SHP77 (cell line): ENCODE measurements around the gene LMF1.
"Not testable (repeated sequence)": the region's sequence is repeated elsewhere in the genome, so short reads cannot be mapped to it uniquely, and the experiment has no call there.

Source experiments
- DNase-seq, 2 experiments: peaks; one replicate each; lab custom pipeline; 2025; lab: John Stamatoyannopoulos, UW

Gene LMF1

DNA sequence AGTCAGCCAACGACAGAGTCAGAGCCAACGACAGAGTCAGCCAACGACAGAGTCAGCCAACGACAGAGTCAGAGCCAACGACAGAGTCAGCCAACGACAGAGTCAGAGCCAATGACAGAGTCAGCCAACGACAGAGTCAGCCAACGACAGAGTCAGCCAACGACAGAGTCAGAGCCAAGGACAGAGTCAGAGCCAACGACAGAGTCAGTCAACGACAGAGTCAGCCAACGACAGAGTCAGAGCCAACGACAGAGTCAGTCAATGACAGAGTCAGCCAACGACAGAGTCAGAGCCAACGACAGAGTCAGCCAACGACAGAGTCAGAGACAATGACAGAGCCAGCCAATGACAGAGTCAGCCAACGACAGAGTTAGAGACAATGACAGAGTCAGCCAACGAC, 22.0 kb downstream of the LMF1 start:
- not testable (repeated sequence) for DNase-seq

DNA sequence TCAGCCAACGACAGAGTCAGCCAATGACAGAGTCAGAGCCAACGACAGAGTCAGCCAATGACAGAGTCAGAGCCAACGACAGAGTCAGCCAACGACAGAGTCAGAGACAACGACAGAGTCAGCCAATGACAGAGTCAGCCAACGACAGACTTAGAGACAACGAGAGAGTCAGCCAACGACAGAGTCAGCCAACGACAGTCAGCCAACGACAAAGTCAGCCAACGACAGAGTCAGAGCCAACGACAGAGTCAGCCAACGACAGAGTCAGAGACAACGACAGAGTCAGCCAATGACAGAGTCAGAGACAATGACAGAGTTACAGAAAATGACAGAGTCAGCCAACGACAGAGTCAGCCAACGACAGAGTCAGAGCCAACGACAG, 22.9 kb downstream of the LMF1 start:
- not testable (repeated sequence) for DNase-seq

DNA sequence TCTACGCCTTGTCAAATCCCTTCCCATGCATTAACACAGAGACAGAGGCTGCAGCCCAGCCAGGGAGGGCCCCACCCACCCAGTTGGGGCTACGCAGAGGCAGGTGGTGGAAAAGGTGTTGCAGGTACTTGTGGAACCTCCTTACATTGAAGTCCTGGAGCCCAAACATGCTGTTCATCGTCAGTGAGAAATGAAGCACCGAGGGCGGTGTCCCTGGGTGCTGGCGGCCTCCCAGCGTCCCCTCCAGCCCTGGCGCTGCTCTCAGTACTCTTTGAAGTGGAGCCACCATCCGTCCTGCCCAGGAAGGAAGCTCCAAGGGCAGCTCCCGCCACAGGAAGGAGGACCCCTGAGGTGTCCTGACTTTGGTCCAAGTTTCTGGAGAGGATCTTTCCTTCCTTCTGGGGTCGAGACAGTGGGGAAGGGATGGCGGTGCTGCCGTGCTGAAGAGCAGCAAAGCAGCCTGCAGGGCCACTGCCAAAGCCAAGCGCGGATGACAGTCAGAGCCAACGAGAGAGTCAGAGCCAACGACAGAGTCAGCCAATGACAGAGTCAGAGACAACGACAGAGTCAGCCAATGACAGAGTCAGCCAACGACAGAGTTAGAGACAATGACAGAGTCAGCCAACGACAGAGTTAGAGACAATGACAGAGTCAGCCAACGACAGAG, 23.4 kb downstream of the LMF1 start:
- DNase-seq = no peak

DNA sequence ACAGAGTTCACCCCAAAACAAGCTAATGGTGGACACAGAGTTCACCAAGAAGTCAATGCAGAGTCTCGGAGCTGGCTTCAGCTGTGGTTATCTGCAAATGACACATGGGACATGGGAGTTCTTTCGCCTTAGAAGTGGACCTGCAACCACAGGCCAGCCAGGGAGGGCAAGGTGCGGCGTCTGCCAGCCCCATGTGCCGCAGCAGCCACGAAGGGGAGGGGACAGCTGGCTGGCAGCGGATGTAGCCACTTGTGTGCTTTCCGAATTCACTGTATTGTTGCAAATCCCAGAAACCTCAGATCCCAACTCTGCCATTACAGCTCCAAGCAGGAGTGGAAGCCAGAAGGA, 24.8 kb downstream of the LMF1 start:
- DNase-seq = no peak

DNA sequence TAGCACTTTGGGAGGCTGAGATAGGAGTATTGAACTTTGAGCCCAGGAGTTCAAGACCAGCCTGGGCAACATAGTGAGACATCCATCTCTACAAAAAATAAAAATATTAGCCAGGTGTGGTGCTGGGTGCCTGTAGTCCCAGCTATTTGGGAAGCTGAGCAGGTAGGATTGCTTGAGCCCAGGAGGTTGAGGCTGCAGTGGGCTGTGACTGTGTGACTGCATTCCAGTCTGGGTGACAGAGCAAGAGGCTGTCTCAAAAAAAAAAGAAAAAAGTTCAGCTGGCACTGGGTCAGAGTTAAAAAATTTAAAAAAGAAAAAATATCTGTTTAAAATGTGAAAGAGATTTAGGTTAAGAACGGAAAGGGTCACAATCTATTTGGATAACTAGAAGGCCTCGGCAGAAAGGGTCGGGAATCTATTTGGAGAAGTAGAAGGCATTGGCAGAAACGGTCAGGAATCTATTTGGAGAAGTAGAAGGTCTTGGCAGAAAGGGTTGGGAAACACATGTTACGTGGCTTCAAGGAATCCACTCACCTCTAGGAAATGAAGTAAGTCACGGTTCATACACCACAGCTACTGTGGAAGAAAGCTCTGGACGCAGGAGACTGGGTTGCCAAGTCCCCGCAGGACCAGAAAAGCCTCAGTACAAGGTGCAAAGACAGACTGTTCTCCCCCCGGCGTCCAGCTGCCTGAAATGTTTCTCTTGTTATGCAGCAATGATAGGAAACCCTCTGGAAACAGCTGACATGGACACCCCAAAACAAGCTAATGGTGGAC, 25.3 kb downstream of the LMF1 start:
- no peak for DNase-seq

DNA sequence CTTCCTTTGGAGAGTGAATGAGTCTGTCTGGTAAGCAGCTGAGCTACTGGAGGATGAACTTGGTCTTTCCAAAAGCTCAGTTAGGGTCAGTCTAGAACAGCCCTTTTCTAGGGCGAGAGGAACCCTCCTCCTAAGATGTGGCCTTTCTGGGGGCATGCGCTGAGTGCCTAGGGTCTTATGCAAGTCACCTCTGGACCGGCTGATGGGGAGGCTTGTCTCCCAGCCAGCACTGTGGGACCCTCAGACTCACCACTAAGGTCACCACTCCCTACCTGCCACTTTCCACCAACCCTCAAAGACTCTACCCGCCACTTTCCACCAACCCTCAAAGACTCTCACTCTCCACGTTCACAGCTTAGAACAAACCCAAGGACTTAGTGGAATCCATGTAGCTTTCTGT, 26.8 kb downstream of the LMF1 start:
- no peak for DNase-seq

DNA sequence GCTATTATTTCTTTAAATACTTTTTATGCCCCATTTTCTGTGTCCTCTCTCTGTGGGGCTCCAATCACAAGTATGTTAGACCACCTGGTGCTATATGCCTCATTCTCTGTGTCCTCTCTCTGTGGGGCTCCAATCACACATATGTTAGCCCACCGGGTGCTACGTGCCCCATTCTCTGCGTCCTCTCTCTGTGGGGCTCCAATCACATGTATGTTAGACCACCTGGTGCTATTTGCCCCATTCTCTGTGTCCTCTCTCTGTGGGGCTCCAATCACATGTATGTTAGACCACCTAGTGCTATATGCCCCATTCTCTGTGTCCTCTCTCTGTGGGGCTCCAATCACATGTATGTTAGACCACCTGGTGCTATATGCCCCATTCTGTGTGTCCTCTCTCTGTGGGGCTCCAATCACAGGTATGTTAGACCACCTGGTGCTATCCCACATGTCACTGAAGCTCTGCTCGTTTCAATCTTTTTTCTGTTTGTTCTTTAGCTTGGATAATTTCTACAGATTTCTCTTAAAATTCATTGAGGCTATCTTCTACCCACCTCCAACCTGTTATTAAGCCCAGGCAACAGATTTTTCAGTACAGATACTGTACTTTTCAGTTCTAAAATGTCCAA, 28.2 kb downstream of the LMF1 start:
- no peak for DNase-seq

DNA sequence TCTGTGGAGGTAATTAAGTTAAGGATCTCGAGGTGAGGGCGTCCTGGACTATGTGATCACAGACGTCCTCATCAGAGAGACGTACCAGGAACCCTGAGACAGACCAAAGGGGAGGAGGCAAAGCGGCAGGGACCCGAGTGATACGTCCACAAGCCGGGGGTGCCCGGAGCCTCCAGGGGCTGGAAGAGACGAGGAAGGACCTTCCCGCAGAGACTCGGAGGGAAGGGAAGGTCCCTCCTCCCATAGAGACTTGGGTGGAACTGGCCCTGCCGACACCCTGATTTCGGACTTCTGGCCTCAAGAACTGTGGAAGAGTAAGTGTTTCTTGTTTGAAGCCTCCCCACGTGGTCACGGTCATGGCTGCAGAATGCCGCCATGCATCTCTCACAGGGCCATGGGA, 30.8 kb downstream of the LMF1 start:
- DNase-seq = no peak

DNA sequence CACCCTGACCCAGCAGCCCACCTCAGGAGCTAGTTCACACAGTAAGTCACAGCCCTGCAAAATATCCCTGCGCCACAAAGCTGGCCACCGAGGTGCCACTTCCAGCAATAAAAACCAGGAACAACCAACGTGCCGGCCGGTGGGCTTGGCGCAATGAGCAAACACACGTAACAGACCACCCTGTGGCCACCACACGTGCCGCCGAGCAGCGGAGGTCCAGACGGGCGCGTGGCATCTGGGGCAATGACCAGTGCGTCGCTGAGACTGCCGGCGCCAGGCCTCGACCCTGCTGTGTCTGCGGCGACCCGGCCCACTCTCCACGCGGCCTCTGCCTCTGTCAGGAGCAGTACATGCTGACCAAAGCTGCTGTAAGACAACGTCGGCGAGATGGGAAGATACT, 31.5 kb downstream of the LMF1 start:
- no peak for DNase-seq

DNA sequence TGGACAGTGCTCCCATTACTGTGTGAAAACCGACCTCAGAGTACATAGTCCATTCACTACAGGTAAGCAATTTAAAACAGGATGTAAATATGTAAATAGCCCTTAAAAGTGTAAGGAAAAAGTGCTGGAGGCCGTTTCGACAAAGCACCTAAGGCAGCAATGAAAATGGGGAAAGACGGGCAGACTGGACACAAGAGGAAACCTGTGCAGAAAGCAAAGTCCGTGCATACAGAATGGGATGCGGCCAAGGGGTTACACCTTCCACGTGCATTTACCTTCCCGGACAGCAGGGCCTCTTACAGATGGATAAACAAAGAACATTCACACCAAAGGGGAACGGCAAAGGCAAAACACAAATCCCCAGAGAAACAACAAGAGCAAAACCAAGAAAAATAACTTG, 32.0 kb downstream of the LMF1 start:
- no peak for DNase-seq

DNA sequence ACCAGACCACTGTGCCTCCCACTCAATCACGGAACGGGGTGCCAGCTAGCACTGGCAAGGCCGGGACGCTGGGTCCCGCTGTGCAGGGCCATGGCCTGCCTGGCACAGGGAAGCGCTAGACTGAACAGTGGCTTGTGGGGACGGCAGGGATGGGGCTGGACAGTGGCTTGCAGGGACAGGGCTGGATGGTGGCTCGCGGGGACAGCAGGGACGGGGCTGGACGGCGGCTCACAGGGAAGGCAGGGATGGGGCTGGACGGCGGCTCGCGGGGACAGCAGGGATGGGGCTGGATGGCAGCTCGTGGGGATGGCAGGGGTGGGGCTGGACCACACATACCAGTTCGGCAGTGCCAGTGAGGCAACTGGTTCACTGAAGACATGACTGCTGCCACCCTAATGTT, 32.6 kb downstream of the LMF1 start:
- no peak for DNase-seq

DNA sequence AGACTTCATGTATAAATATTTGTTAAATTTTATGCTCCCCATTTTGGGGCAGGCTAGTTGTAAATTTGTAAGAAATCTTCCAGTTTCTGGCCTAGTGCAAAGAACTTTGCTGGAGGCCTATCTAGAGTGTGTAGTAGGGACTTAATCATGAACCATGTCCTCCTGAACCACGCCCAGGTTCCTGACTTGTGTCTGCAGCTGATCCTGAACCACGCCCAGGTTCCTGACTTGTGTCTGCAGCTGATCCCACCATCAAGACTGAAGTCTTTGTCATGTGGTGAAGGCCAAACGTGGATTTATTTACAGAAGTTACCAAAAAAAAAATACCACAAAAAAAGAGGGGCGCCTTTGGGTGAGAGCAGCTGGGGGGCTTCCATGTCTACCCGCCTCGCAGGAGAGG, 33.1 kb downstream of the LMF1 start:
- no peak for DNase-seq

DNA sequence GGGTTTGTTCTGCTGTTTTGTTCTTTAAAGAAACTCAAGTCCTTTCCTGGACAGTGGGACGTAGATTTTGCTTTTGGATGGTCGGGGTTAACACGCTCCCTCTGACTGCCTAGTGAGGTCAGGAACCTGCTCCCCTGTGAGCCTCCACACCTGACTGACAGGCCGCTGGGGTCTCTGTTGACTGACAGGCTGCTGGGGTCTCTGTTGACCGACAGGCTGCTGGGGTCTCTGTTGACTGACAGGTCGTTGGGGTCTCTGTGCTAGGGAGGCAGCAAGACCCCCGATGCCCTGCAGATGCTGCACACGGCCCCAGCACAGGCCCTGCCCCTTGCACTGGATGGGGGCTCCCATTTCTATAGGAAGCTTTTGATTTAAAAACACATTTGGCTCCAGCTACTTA, 33.5 kb downstream of the LMF1 start:
- no peak for DNase-seq

DNA sequence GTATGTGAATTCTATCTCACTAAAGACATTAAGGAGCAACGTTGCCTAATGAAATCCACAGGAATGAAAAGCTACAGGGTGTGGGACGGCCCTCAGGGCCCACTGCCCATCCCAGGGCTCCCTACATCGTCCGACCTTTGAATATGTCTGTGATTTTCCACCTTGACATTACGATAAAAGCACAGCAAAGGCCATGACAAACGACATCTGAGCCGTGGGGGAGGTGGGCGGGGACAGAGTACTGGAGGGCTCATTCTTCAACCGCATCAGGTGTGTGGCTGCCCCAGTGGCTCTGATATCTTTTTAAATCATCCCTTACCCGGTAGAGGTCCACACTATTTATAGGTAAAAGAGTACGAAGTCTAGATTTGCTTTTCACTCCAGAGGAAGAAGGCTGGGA, 35.1 kb downstream of the LMF1 start:
- no peak for DNase-seq

DNA sequence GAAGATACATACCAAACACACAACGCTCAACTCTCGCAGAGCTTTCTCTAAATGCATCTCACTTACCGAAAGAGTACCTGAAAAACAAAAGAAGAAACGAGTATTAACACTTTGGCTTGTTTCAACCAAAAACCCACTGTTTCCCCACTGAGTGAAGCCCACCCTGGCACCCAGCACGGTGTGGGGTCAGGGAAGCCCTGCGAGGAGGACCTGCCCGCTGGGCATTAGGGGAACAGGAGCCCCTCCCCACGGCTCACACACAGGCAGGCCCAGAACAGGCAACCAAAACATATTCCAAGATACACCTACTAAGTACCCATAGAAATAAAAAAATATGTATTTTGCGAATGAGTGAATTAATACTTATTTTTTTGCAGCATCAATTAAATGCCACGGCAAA, 36.6 kb downstream of the LMF1 start:
- no peak for DNase-seq

DNA sequence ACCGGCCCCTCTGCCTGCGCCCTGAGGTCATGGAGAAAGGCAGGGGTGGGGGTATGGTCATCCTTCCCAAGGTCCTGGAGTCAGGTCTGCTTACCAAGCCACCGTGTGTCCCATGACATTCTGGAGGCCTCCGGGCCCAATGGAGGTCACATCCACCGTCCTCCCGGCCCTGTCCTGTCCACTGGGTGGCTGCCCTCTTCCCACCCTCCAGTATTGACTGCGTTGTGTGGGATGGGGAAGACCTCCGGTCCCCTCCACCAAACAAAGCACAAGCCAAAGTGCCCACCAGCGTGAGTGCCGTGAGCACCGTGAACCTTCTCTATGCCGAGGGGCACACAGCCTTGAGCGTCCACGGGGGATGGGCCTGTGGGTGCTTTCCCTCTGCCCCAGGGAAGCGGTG, 37.2 kb downstream of the LMF1 start:
- DNase-seq = no peak

DNA sequence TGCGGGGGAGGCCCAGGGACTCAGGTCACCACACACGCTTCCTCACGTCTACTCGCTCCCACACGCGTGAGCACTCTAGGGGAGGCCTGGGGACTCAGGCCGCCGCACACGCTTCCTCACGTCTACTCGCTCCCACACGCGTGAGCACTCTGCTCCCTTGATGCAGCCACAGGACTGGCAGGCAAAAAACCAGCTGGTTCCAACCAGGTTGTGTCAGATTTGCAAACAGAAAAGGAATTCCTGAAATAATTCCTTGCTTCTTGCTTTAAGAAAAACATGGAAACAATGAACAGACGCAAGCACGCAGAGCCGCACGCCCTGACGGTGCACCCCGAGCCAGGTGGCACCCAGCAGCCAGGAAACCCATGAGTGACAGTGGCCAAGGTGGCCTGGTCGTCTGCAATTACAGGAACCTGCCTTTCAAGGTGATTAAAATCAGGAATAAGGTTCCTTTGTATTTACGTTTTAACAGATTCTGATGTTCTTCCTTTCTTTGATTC, 37.9 kb downstream of the LMF1 start:
- DNase-seq = no peak

DNA sequence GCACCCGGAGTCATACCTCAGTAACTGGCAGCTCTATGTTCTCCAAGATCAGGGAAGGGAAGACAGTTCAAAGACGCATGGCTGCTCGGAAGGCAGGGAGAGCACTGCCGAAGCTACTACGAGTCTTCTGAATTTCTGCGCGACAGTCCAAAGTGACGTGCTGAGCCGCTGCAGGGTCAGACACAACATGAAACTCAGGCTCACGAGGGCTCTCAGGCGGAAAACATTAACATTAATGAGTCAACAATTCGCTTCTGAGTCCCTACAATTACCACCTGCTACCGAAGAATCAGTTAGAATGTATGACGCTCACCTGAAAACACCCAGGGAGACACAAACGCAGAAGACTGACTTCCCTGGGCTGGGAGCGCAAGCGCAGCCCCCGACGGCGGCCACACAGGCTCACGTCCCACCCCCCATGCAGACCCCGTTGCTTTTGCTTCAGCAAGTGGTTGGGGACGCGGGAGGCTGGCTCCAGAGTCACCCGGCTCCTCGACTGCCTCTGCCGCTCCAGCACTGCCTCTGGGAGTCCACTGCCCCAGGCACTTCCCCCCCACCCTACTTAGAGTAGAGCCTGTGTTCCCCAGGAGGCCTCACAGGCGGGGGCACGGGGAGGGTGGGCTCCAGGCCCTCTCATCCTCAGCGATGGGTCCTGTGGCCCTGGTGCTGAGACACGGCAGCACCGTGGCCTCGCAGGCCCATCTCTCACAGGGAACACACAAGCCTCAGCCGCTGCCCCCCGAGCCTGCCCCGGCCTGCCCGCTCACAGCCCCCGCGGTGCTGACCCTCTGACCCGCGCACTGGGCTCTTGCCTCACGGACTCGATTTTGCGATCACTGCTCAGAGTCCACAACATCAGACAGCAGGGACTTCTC, 38.9 kb downstream of the LMF1 start:
- DNase-seq = no peak

DNA sequence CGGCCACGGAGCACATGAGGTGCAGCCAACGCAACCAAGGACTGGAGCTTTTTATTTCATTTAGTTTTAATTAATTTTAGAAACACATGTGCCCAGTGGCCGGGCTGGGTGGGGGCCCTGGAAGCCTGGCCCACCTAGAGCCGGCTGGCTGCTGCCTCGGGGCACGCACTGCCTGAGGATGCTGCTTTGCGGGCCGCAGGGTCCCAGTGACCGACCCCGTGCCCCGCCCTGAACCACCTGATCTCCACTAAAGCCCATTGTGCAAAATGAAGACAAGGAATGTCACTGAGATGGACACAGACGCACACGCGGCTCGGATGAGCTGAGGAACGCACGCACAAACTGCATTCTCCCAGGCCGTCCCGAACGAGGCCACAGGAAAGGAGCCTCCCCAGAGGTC, 39.6 kb downstream of the LMF1 start:
- DNase-seq = no peak

DNA sequence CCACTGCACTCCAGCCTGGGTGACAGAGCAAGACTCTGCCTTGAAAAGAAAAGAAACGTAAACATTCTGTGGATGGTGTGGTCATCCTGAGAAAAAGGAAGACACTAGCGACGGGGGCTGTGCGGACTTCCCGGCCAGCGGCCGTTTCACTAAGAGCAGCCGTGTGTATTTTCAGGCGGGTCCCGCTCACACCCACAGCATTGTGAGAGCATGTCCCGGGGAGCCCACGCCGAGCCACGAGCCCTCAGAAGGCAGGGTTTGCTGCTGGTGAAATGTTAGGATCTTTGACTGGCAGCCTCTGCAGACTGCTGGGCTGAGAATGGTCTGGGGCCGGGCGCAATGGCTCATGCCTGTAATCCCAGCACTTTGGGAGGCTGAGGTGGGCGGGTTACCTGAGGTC, 40.3 kb downstream of the LMF1 start:
- DNase-seq = no peak

DNA sequence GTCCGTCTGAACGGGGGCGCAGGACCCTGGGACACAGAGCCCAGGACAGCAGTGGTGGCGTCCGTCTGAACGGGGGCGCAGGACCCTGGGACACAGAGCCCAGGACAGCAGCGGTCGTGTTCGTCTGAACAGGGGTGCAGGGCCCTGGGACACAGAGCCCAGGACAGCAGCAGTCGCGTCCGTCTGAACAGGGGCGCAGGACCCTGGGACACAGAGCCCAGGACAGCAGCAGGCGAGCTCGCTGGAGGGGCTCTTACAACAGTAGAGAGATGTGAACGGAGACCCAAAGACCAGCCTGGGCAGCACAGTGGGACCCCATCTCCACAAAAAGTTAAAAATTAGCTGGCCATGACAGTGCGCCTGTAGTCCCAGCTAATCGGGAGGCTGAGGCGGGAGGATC, 40.7 kb downstream of the LMF1 start:
- DNase-seq = no peak
